Measurements from ENCODE around the gene GSG1L2. TPM values are rescaled to one million over a fixed set of nuclear protein-coding genes. Genes with fewer than 3 reads are reported as not detected.

GSG1L2 gene
- total and polyA plus RNA-seq, 2 experiments from 2014 or later = not detected

- TF ChIP-seq ZNF462 (CRISPR knock-in tag; IDR thresholded peaks at IDR 0.05) = no peak
Measured at GRCh38 chr17:9798008-9798407, 23.9 kb downstream of the GSG1L2 start (continued).

- DNase-seq (ENCODE audit: low spot score) = no peak
- H3K9me3 Mint-ChIP-seq = no peaks in the 10 kb centered on the region
- H3K4me1 ChIP-seq (ENCODE audit: insufficient read depth) = no peaks in the 10 kb centered on the region
- no peaks in the 10 kb centered on the region for H3K4me1 Mint-ChIP-seq
- ATAC-seq = no peak
- no peak overlapping the region for H3K27ac ChIP-seq (ENCODE audit: low read depth)
- H3K4me3 ChIP-seq = no peak overlapping the region
- H3K9me2 ChIP-seq (ENCODE audit: insufficient read depth) = no peaks in the 10 kb centered on the region
- H3K4me3 Mint-ChIP-seq = no peak overlapping the region
- H3F3A ChIP-seq (replicated peaks; ENCODE audit: low read depth) = no peaks in the 10 kb centered on the region
- no peaks in the 10 kb centered on the region for H3K79me2 ChIP-seq (replicated peaks; ENCODE audit: insufficient read depth)
- H3K36me3 ChIP-seq (ENCODE audit: insufficient read depth) = no peaks in the 10 kb centered on the region
- no peak overlapping the region for H3K4me2 ChIP-seq
- no peaks in the 10 kb centered on the region for H3K36me3 Mint-ChIP-seq (ENCODE audit: low read depth)
- H3K27ac Mint-ChIP-seq = no peak overlapping the region
- H4K20me1 ChIP-seq (replicated peaks; ENCODE audit: insufficient read depth) = no peaks in the 10 kb centered on the region
- no peaks in the 10 kb centered on the region for H3K27me3 ChIP-seq (ENCODE audit: insufficient read depth)
- no peak overlapping the region for H2AFZ ChIP-seq
- peaks cover 6% of the 10 kb centered on the region for H3K27me3 Mint-ChIP-seq (ENCODE audit: insufficient read depth, low read depth, poor library complexity)
- TF ChIP-seq REST (IDR thresholded peaks at IDR 0.05; ENCODE audit: unreplicated experiment) = no peak
- TF ChIP-seq, protein P1, sequence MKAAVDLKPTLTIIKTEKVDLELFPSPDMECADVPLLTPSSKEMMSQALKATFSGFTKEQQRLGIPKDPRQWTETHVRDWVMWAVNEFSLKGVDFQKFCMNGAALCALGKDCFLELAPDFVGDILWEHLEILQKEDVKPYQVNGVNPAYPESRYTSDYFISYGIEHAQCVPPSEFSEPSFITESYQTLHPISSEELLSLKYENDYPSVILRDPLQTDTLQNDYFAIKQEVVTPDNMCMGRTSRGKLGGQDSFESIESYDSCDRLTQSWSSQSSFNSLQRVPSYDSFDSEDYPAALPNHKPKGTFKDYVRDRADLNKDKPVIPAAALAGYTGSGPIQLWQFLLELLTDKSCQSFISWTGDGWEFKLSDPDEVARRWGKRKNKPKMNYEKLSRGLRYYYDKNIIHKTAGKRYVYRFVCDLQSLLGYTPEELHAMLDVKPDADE (IDR thresholded peaks at IDR 0.05) = no peak
- TF ChIP-seq, protein P2, sequence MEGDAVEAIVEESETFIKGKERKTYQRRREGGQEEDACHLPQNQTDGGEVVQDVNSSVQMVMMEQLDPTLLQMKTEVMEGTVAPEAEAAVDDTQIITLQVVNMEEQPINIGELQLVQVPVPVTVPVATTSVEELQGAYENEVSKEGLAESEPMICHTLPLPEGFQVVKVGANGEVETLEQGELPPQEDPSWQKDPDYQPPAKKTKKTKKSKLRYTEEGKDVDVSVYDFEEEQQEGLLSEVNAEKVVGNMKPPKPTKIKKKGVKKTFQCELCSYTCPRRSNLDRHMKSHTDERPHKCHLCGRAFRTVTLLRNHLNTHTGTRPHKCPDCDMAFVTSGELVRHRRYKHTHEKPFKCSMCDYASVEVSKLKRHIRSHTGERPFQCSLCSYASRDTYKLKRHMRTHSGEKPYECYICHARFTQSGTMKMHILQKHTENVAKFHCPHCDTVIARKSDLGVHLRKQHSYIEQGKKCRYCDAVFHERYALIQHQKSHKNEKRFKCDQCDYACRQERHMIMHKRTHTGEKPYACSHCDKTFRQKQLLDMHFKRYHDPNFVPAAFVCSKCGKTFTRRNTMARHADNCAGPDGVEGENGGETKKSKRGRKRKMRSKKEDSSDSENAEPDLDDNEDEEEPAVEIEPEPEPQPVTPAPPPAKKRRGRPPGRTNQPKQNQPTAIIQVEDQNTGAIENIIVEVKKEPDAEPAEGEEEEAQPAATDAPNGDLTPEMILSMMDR (conservative IDR thresholded peaks at IDR 0.05; ENCODE audit: low read depth in 2 of 2) = no peak
- TF ChIP-seq CREB1 (CRISPR knock-in tag; IDR thresholded peaks at IDR 0.05; ENCODE audit: low read depth) = no peak
- no peak for TF ChIP-seq EZH2phosphoT487 (IDR thresholded peaks at IDR 0.05; ENCODE audit: unreplicated experiment)
- no peak for TF ChIP-seq NANOG (IDR thresholded peaks at IDR 0.05; ENCODE audit: borderline replicate concordance)
- no peak for TF ChIP-seq ZNF331 (CRISPR knock-in tag; IDR thresholded peaks at IDR 0.05; ENCODE audit: low read depth)
- TF ChIP-seq ZNF114 (CRISPR knock-in tag; IDR thresholded peaks at IDR 0.05) = no peak
- no peak for TF ChIP-seq STAT1 (IDR thresholded peaks at IDR 0.05; ENCODE audit: unreplicated experiment)
Measured at GRCh38 chr17:9792181-9792840, 29.6 kb downstream of the GSG1L2 start.

Measured in GM23338 (cell line).